CD4-positive, alpha-beta T cell (primary cell): ENCODE measurements around the gene ATP13A3. TPM values are rescaled to one million over a fixed set of nuclear protein-coding genes. Genes with fewer than 3 reads are reported as not detected.

Source experiments
- ATAC-seq: fragments of 200-7000 bp; cut with Tn5 transposase; one replicate; pipeline ENCODE4 v1.10.0; 2022; ENCODE audit warnings: mild to moderate bottlenecking; ENCODE audit not compliant: poor library complexity
- CTCF ChIA-PET: fragments of 350-600 bp; sonication (Branson Sonifier 250); formaldehyde crosslinking; loops from one replicate; lab custom pipeline; 2021; ENCODE audit warnings: antibody characterized with exemption, inconsistent platforms; lab: Charles Lee
- POLR2A ChIA-PET: fragments of 350-600 bp; sonication (Branson Sonifier 250); formaldehyde crosslinking; loops from one replicate; lab custom pipeline; 2021; ENCODE audit warnings: antibody characterized with exemption, inconsistent platforms; lab: Charles Lee
- DNase-seq, 14 experiments: peaks; one replicate each; pipeline ENCODE4 v3.0.0-alpha.2; 2013 to 2020; ENCODE audit warnings: mixed read lengths in 2 of 14
- H3K27ac ChIP-seq, 2 donors: one replicate each; pipeline versions ENCODE4 v1.5.1 to v1.7.0; 2013; ENCODE audit warnings: low read length in 2 of 2, low read depth in 1 of 2, mild to moderate bottlenecking in 1 of 2
- H3K27me3 ChIP-seq, 2 experiments: 1 replicate in 1 of 2; 2 replicates in 1 of 2; pipeline versions ENCODE4 v1.6.1 to v1.7.0; 2013; ENCODE audit warnings: low read length in 2 of 2, control low read depth in 1 of 2, mild to moderate bottlenecking in 1 of 2, moderate library complexity in 1 of 2; ENCODE audit not compliant: insufficient read depth in 2 of 2, control insufficient read depth in 1 of 2
- H3K36me3 ChIP-seq: one replicate; pipeline ENCODE4 v1.6.1; 2013; ENCODE audit warnings: low read length, control low read depth; ENCODE audit not compliant: insufficient read depth
- H3K4me1 ChIP-seq: one replicate; pipeline ENCODE4 v1.6.1; 2013; ENCODE audit warnings: low read length, control low read depth; ENCODE audit not compliant: insufficient read depth
- H3K4me3 ChIP-seq: one replicate; pipeline ENCODE4 v1.5.1; 2013; ENCODE audit warnings: mild to moderate bottlenecking, low read length, moderate library complexity
- H3K9me3 ChIP-seq, 2 experiments: 1 replicate in 1 of 2; 2 replicates in 1 of 2; pipeline versions ENCODE4 v1.6.1 to v1.7.0; 2013; ENCODE audit warnings: low read length in 2 of 2, mild to moderate bottlenecking in 2 of 2, control low read depth in 1 of 2, moderate library complexity in 1 of 2; ENCODE audit not compliant: control insufficient read depth in 1 of 2, insufficient read depth in 1 of 2
- H3K27ac Mint-ChIP-seq: one replicate; pipeline ENCODE4 v1.8.0; 2020; ENCODE audit warnings: mixed read lengths
- H3K27me3 Mint-ChIP-seq: one replicate; pipeline ENCODE4 v1.8.0; 2021; ENCODE audit warnings: mixed read lengths
- H3K36me3 Mint-ChIP-seq: one replicate; pipeline ENCODE4 v1.8.0; 2021; ENCODE audit warnings: low read depth, mixed read lengths
- H3K4me1 Mint-ChIP-seq: one replicate; pipeline ENCODE4 v1.8.0; 2021; ENCODE audit warnings: low read depth, mixed read lengths
- H3K4me3 Mint-ChIP-seq: one replicate; pipeline ENCODE4 v1.8.0; 2020; ENCODE audit warnings: mild to moderate bottlenecking, mixed read lengths
- H3K9me3 Mint-ChIP-seq: one replicate; pipeline ENCODE4 v1.8.0; 2020; ENCODE audit warnings: mixed read lengths
- CTCF ChIP-seq: fragments of 200-600 bp; IDR thresholded peaks from one replicate; pipeline ENCODE4 v1.8.0; 2022; ENCODE audit warnings: antibody characterized with exemption, mild to moderate bottlenecking
- intact Hi-C, 2 experiments: fragments of 100-400 bp; cut with DNase I in 1 of 2; cut with micrococcal nuclease in 1 of 2; formaldehyde crosslinking; loops; one replicate each; pipeline versions ENCODE4 v1.15.1 to v1.9.0; 2023 to 2025; cut with DNase I, micrococcal nuclease
- total RNA-seq, 174 experiments: library from RNA in 2 of 174; stranded (reverse) in 2 of 174; gene quantifications; one replicate each; pipeline ENCODE4 v1.2.3 and lab custom pipeline; 2021 to 2026

The ATP13A3 gene
- total RNA-seq, 2 experiments from 2014 or later, result 46.5 to 52.7 TPM

DNA sequence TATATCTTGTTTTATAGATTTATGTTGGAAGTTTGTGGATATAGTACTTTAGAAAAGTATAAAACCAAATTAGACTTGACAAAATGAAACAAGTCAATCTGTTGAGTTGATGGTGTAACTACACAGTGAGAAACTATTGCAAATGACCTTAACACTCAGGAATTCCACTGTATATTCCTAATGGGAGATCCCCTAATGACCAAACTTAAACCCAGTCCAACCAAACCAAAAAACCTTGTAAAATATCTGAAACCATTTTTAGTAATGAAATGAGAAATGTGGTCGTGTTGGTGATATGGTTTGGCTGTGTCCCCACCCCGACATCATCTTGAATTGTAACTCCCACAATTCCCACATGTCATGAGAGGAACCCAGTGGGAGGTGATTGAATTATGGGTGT is 31.9 kb upstream of the ATP13A3 start:
- no peaks in the 10 kb centered on the region for H3K9me3 ChIP-seq
- Mint-ChIP-seq H3K4me3 (no peak overlapping the region), H3K9me3 (no peaks in the 10 kb centered on the region), H3K4me1 (peaks cover 14% of the 10 kb centered on the region), H3K27me3 (no peaks in the 10 kb centered on the region), H3K36me3 (no peaks in the 10 kb centered on the region), H3K27ac (no peak overlapping the region)
- TF ChIP-seq CTCF, result no peak
- H3K4me3 ChIP-seq, result no peak overlapping the region
- CTCF ChIA-PET, result no interaction called here
- ATAC-seq, result no peak
- DNase-seq, result no peak
- H3K27me3 ChIP-seq, result no peaks in the 10 kb centered on the region
- POLR2A ChIA-PET, result no interaction called here
- no peaks in the 10 kb centered on the region for H3K4me1 ChIP-seq
- no peaks in the 10 kb centered on the region for H3K36me3 ChIP-seq
- intact Hi-C loops, result no loop called here
- H3K27ac ChIP-seq, result no peak overlapping the region

DNA sequence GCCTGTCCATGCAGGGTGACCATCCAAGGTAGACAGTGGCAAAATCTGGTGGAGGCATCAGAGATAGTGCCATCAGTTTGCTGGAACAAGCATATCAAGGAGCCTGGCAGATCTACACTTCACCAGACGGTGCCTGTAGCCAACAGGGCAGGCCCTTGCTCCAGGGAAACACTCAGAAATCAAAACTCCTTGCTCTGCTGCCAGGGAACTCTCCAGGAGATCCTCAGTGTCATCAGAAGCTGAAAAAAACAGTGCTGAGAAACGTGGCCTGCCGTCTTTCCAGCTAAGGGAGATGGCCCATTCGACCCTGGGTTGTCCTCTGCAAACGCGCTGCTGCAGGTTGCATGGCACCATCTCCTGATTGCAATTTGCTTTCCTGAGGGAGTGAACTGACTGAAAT is 30.5 kb upstream of the ATP13A3 start:
- Mint-ChIP-seq H3K4me3 (no peak overlapping the region), H3K27ac (no peak overlapping the region), H3K9me3 (no peaks in the 10 kb centered on the region), H3K36me3 (no peaks in the 10 kb centered on the region), H3K4me1 (peaks cover 14% of the 10 kb centered on the region), H3K27me3 (no peaks in the 10 kb centered on the region)
- no peak for TF ChIP-seq CTCF
- H3K4me3 ChIP-seq, result no peak overlapping the region
- H3K36me3 ChIP-seq, result no peaks in the 10 kb centered on the region
- no peak for ATAC-seq
- H3K9me3 ChIP-seq, result no peaks in the 10 kb centered on the region
- ChIA-PET POLR2A (no interaction called here), CTCF (no interaction called here)
- intact Hi-C loops, result no loop called here
- H3K27me3 ChIP-seq, result no peaks in the 10 kb centered on the region
- no peak overlapping the region for H3K27ac ChIP-seq
- no peaks in the 10 kb centered on the region for H3K4me1 ChIP-seq
- no peak for DNase-seq

- Histone ChIP-seq H3K27ac (no peak overlapping the region), H3K9me3 (no peaks in the 10 kb centered on the region), H3K4me3 (no peak overlapping the region), H3K4me1 (no peaks in the 10 kb centered on the region), H3K36me3 (no peaks in the 10 kb centered on the region), H3K27me3 (no peaks in the 10 kb centered on the region)
- Mint-ChIP-seq H3K27ac (no peak overlapping the region), H3K27me3 (no peaks in the 10 kb centered on the region), H3K36me3 (no peaks in the 10 kb centered on the region), H3K4me1 (no peaks in the 10 kb centered on the region), H3K4me3 (no peak overlapping the region), H3K9me3 (no peaks in the 10 kb centered on the region)
- POLR2A ChIA-PET, result no interaction called here
- intact Hi-C loops, result loop anchor here in 1 of 2 experiments (5.0 kb wide), 1 partner anchor 42 kb away; no protein-coding TSS in a partner anchor
- no peak for TF ChIP-seq CTCF
- peak in 4 of 14 experiments; percentile 9 to 48 (median 15) for DNase-seq
- CTCF ChIA-PET, result interaction anchor here (1.0 kb wide), 1 partner anchor 43 kb away, joined by 5 read pairs; no protein-coding TSS in a partner anchor
- no peak for ATAC-seq
These were observed 27.8 kb upstream of the ATP13A3 start for GRCh38 chr3:194514626-194515025.
